Heart left ventricle (tissue), 13 donors: ENCODE data around the gene CIT.

ENCODE experiments used
- CTCF ChIP-seq, 12 donors: fragments of 200-600 bp; sonication (generic) in 4 of 12; IDR thresholded peaks; one replicate each; pipeline versions ENCODE4 v1.5.0 to v1.8.0; 2018 to 2022; ENCODE audit warnings: antibody characterized with exemption in 12 of 12, mild to moderate bottlenecking in 5 of 12
- POLR2A ChIP-seq, 2 donors: fragments of 450-650 bp; IDR thresholded peaks; one replicate each; pipeline ENCODE4 v1.6.1; 2017; ENCODE audit warnings: antibody characterized with exemption in 2 of 2, mild to moderate bottlenecking in 2 of 2, moderate library complexity in 2 of 2
- donor health status: ischemic (EF 13 %, LVEDD 7.1; RV severe dilation, severe dysfunction).
- donor health status: DM: no; HTN: yes; CAD: no.
- donor health status: DM: no; HTN: no; CAD: no.
- donor health status: ischemic (EF 25% LVEDD 6.9; RV normal size, moderate dysfunction).
- donor health status: ischemic (EF 25% LVEDD 5.7; RV mildly dilated, moderate dysfunction).
- donor health status: ischemic (EF 35%, LVEDD 5.7; RV mildly dilated, moderate dysfunction).
- donor health status: nonischemic (EF 11% LVEDD 7.7; RV severe dilation, severe dysfunction).
- donor health status: DM: yes; HTN: yes; CAD: no.
- donor health status: PGD.
- donor health status: ischemic (EF 29% LVEDD 5.4; RV normal size, mild dysfunction).
- donor health status: nonischemic (EF 23%, LVEDD 6.1; RV moderate dilation, normal function).

DNA sequence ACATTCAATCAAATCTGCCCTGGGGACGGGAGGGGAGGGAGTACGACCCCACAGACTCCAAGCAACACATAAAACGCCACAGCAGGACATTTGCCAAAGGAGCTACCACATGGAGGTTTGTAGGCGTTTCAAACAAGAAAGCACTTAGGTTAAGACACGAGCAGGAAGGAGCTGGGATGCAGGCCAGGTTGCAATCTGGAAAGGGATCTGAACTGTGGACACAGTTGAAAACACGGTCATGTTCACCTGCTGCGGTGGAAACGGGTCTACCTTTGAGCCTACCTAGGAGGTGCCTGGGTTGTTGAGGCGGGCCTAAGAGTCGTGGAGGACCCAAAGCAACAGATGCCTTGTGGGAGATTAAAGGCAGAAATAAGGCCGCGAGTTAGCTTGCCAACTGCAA is 190.8 kb downstream of the CIT start:
- TF ChIP-seq CTCF (IDR thresholded peaks at IDR 0.05) (no peak), POLR2A (IDR thresholded peaks at IDR 0.05) (no peak)
